ENCODE data around the gene NTN5.
A peak's percentile ranks its signal among the peaks of the same experiment; 100 is the strongest.

Gene NTN5

GRCh38 chr19:48627865-48628314, 44.9 kb downstream of the NTN5 start:
- no peak for DNase-seq

DNA sequence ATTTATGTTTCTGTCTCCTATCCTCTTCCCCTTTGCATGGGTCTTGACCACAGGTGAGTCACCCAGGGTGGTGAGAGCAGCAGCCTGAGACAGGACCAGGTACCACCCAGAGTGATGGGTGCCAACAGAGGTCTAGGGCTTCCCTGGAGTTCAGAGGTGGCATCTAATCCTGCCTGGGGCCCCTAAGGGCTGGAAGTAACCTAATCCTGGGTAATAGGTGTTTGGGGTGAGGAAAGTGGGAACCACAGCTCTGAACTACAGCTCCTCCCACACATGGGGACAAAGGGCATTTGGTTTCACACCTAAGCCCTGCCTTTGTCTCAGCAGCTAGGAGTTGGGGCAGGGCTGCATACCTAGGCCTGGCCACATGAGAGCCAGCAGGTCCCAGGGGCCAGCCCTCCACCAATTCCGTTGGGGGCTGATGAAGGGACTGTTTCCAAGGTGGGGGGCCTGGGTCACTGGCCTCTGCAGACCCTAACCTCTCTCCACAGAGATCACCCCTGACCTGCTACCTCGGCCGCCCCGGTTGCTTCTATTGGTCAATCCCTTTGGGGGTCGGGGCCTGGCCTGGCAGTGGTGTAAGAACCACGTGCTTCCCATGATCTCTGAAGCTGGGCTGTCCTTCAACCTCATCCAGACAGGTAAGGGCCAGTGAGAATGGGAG, 45.5 kb downstream of the NTN5 start:
- peak; percentile 23 for DNase-seq

GRCh38 chr19:48625891-48626327, 46.9 kb downstream of the NTN5 start:
- DNase-seq = no peak

- no peak for DNase-seq
These were observed 47.8 kb downstream of the NTN5 start for GRCh38 chr19:48624791-48625723.

- DNase-seq = peak; percentile 97
These were observed 48.7 kb downstream of the NTN5 start for GRCh38 chr19:48624067-48624594.

DNA sequence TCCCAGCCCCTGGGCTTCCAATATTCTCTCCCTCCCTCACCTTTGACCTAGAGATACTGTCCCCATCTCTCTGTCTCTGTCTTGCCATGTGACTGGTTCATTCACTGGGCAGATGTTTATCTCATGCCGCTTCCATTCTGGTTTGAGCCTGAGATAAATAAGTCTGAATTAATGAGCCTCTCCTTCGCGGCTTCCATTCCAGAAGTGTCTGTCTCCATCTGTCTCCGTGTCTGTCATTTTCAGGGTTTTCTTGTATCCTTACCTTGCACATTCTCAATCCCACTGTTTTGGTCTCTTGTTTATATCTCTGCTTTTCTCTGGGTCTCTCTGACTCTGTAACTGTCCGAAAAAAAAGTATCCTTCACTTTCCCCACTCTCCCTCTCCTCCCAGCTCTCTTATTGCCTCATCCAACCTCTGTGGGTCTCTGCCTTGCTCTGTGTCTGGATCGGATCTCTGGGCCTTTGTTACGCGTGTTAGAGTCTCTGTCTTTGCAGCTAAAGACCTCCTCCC, 49.2 kb downstream of the NTN5 start:
- DNase-seq = no peak

GRCh38 chr19:48619692-48620585, 52.9 kb downstream of the NTN5 start:
- DNase-seq = peak; percentile 19

DNA sequence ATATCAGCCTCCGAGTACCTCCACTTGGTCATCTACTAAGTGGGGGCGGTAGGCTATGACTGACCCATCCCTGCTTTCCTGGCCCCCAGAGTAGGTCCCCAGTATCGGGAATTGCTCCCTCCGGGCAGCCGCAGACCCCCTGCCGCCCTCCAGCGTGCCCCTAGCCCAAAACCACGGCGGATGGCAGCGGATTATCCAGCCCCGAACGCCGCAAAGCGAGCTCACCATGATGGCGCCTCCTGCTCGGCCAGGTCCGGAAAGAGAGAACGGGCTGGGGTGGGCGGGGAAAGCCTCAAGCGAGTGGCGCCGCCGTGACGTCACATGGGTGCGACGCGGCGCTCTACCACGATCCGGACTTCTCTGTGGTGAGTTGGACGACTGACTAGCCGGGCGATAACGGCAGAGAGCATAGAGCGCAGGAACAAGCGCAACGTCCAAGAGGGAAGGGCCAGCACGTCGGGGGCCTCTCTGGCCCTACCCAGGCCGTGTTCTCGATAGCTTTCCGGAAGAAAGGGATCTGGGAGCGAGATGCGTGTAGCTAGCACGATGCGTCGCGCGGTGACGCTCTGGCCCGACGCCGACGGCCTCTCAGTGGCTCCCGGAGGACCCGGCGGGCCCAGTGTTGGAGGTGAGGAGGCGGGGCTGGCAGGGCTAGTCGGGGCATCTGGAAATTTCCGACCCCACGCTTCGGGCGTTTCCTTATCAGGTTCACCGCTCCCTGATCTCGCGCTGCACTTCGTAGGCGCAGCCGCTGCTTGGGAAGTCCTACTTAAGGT, 53.7 kb downstream of the NTN5 start, which contains the start of the genes RPL18 and SPHK2:
TSS of gene RPL18 (minus strand) at position 263 of the 776 bp plus-strand sequence. CDS start at position 228, 35 bp downstream.
TSS of gene SPHK2 (plus strand) at position 591 of the 776 bp plus-strand sequence. CDS start 1,009 bp downstream, outside the sequence.
- peak; percentile 97 for DNase-seq

- no peak for DNase-seq
These were observed 54.4 kb downstream of the NTN5 start for GRCh38 chr19:48618278-48618915.

GRCh38 chr19:48617146-48617937, 55.5 kb downstream of the NTN5 start:
- no peak for DNase-seq

DNA sequence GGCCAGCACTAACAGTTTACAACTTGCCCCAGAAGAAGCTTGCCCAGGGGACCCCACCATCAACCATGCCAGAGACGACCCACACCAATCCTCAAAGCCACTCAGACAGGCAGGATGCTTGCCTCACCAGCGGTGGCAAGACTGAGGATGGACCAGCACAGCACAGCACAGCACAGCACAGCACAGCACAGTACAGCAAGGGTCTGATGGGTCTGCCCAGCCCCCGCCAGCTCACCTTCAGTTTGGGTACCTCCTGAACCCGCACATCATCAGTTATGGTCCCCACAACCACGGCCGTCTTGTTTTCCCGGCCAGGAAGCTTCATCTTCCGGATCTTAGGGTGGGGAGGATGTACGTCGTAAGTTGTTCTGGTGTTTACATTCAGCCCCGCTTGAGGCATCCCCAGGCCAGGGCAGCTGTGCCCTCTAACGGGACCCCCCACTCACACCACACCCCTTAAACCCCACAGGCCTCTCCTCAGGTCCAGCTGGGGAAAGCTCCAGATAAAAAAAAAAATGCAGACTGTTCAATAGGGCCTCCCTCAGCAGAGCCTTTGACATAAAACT, 56.2 kb downstream of the NTN5 start:
- DNase-seq = no peak

DNA sequence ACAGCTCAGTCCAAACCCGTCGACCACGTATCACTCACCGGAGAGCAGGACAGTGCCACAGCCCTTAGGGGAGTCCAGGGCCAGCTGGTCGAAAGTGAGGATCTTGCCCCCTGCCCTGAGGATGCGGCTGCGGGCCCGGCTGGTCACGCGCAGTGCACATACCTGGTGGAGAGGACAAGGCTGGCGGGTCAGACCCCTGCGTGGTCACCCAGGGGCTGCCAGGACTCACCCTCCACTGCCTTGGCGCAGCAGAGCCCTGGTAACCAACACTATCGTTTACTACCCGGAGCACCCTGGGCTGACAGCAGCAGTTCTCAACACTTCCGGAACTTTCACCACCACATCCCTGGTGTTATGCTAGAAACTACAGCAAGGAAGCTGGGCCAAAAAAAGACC, 56.8 kb downstream of the NTN5 start:
- peak; percentile 40 for DNase-seq

DNA sequence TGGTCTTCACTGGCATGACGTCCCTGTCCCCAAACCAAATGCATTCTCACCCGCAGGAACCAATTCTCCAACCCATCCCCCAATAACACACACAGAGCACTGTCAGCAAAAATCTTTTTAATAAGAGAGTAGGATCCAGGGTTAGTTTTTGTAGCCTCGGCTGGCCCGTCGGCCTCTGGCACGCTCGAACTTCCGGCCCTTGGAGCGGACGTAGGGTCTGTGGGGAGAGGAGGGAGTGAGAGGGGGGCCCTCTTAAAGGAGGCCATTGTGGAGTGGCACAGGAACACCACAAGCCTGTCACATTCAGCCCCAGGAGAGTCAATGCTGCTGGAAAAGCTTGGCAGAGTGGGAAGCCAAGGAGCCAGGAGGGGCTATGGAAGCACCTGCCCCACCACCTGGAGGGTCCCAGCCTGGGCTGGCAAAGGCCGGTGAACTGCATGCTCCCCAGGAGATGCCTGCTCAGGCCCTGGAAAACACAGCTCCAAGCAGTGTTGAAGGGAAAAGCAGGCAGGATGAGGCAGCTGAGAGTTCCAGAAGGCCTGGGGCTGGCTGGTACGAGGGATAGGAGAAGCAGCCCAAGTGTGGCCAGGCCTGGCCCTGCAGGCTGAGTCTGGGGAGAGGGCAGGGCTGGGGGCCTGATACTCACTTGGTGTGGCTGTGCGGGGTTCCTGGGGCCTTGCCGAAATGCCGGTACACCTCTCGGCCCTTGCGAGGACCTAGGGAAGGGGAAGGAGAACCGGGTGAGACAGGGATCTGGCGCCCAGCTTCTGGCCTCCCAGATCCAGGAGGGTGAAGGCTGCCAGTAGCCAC, 57.4 kb downstream of the NTN5 start:
- DNase-seq = no peak

DNA sequence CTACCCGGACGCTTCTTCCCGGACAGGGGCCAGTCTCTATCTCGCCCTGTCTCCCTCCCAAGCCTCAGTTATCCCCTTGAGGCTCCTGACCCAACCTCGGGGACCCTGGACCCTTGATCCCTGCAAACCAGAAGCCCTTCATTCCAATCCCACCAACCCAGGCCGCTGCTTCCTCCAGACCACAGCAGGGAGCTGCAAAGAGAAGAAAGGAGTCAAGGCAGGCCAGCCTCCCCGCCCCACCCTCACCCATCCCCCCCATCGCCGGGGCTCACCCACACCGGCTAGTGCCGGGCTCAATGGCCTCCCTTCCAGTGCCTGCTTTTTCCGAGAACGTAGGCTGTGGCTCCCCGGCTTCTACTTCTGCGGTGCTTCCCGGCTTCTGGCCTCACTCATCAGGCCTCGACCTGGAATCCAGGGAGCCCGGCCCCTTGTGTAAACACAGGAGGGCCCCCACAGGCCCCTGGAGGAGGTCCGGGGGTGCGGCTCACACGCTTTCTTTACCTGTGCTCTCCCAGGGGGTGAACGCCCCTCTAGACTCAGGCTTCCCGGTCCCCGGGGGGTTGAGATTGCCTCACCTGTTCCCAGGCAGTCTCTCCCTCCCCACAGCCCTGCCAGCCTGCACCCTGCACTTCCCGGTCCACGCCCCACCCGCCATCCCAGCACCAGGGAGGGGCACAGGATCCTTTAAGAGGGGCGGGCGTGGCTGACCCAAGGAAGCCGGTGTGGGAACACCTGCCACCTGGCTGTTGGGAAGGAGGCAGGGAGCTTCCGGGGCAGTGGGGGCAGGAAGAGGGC, 58.2 kb downstream of the NTN5 start, which contains the start of gene FAM83E:
TSS of gene FAM83E (minus strand) at position 641 of the 795 bp plus-strand sequence. CDS start 1,704 bp downstream, outside the sequence.
- no peak for DNase-seq

GRCh38 chr19:48613852-48614435, 58.9 kb downstream of the NTN5 start:
- DNase-seq = no peak

DNA sequence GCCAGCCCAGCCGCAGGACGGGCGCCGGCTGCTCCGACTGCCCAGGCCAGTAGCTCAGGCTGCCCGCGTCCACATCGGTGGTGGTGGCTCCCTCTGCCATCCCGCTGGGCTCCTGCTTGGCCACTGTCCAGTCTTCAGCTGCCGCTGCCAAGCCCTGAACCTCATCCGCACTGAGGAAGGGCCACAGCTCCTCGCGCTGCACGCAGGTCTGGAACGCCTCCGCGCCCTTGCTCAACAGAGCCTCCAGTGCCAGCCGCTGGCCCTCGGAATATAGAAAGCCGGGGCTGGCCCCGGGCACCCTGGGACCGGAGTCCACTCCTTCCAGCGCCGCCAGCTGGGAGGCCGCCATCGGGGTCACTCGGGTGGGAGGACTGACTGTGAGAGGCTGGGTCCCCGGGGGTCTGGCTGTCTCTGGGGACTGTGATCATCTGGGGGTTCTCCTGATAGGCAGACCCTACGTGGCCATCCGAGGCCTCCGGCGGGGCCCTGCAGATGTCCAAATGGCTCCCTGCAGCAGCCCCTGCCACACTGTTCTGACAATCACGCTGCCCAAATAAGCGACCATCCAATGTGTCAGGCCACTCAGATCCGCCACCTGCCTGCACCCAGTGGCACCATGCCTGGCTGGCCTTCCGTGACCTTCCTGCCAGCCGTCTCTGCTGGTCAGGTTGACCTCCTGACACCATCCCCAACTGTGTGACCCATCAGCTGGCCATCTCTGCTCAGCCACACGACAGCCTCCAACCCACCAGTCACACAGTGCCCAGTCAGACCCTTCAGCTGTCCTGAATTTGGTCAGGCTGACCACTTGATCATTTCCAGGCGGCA, 59.6 kb downstream of the NTN5 start:
- DNase-seq = no peak
